Measurements from ENCODE around the gene SEL1L3.

The SEL1L3 gene

DNA sequence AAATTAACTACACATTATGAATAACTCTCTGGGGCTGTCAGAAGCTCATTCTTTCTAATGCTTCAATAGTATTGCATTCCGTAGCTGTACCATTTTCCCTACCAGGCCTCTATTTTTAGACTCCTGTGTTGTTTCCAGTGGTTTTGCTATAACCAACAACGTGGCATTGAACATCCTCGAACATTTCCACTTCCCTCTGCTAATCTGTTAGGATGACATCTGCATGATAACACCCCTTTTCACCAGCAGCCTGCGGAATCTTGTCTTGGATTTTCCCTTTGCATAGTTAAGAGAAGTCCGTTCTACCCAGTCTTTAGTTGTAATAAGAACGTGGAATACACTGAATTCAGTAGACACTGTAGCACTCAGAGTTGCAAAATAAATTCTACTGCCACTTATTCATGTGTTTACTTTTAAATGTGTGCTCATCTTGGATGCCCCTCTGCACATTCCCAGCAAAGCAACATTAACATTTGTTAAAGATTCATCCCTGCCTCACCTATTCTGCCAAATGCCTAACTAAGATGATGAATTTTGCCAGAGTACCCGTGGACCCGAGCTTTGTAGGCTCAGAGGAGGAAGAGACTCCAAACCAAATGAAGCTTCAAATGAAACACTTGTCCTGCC, 55.6 kb downstream of the SEL1L3 start:
- TF ChIP-seq CTCF (IDR thresholded peaks at IDR 0.05; ENCODE audit: control extremely low read depth, extremely low read depth, low read depth, missing control alignments) = no peak
- POLR2A ChIA-PET = no interaction called here
- CTCF ChIA-PET = interaction anchor here (1.0 kb wide), 1 partner anchor 13 kb away, joined by 3 read pairs; no protein-coding TSS in a partner anchor
- DNase-seq (ENCODE audit: extremely low spot score) = no peak

GRCh38 chr4:25805255-25805860, 57.4 kb downstream of the SEL1L3 start:
- POLR2A ChIA-PET = no interaction called here
- DNase-seq (ENCODE audit: extremely low spot score) = no peak
- TF ChIP-seq CTCF (IDR thresholded peaks at IDR 0.05; ENCODE audit: control extremely low read depth, extremely low read depth, low read depth, missing control alignments) = no peak
- CTCF ChIA-PET = interaction anchor here (1.0 to 1.6 kb wide), 3 partner anchors 14 to 40 kb away, joined by 3 to 4 read pairs (median 3); no protein-coding TSS in a partner anchor

- DNase-seq (ENCODE audit: extremely low spot score) = no peak
- POLR2A ChIA-PET = no interaction called here
- no peak for TF ChIP-seq CTCF (IDR thresholded peaks at IDR 0.05; ENCODE audit: control extremely low read depth, extremely low read depth, low read depth, missing control alignments)
- CTCF ChIA-PET = interaction anchor here (0.8 kb wide), 1 partner anchor 20 kb away, joined by 3 read pairs; no protein-coding TSS in a partner anchor
Observed at GRCh38 chr4:25803720-25804225, 59.0 kb downstream of the SEL1L3 start.

GRCh38 chr4:25801594-25801993, 61.2 kb downstream of the SEL1L3 start:
- CTCF ChIA-PET = interaction anchor here (0.8 to 1.5 kb wide), 3 partner anchors 10 to 59 kb away, joined by 3 to 4 read pairs (median 3); no protein-coding TSS in a partner anchor
- POLR2A ChIA-PET = no interaction called here

DNA sequence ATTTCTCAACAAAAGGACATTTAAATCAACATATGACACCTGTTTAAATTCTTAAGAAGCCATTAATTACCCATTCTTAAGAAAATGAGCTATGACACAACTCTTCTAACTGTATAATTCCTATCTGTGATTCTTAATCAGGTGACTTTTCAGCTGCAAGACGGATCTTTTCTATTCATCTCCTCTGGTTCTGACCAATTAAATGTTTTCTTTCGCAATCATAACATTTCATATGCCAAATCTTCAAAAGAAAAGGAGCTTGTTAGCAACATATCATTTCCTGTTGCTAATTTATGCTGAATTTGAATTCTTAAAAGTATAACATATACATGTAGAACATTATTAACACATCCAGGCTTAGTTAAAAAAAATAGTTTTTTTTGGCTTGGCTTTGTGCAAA, 62.5 kb downstream of the SEL1L3 start:
- no peak for TF ChIP-seq CTCF (IDR thresholded peaks at IDR 0.05; ENCODE audit: control extremely low read depth, extremely low read depth, low read depth, missing control alignments)
- POLR2A ChIA-PET = no interaction called here
- DNase-seq (ENCODE audit: extremely low spot score) = no peak
- CTCF ChIA-PET = interaction anchor here (1.0 to 1.4 kb wide), 5 partner anchors 12 to 28 kb away, joined by 3 to 4 read pairs (median 3); no protein-coding TSS in a partner anchor

More at GRCh38 chr4:25801594-25801993, 61.2 kb downstream of the SEL1L3 start:
- no peak for DNase-seq (ENCODE audit: extremely low spot score)
- no peak for TF ChIP-seq CTCF (IDR thresholded peaks at IDR 0.05; ENCODE audit: control extremely low read depth, extremely low read depth, low read depth, missing control alignments)

GRCh38 chr4:25799522-25799921, 63.3 kb downstream of the SEL1L3 start:
- no peak for TF ChIP-seq CTCF (IDR thresholded peaks at IDR 0.05; ENCODE audit: control extremely low read depth, extremely low read depth, low read depth, missing control alignments)
- no peak for DNase-seq (ENCODE audit: extremely low spot score)
- ChIA-PET CTCF (interaction anchor here (1.2 kb wide), 1 partner anchor 20 kb away, joined by 4 read pairs; no protein-coding TSS in a partner anchor), POLR2A (no interaction called here)
